HepG2 (cell line): ENCODE measurements around the gene PSMB10.

Experiments
- PHF21A ChIP-seq: sonication (generic); formaldehyde crosslinking; IDR thresholded peaks from 2 replicates; pipeline ENCODE4 v1.5.0; 2020; ENCODE audit warnings: mild to moderate bottlenecking, missing genetic modification reagents
- POLR2A ChIP-seq, 2 experiments: IDR thresholded peaks; 2 replicates each; pipeline ENCODE4 v1.6.1; 2011; ENCODE audit warnings: low read depth in 2 of 2, low read length in 2 of 2, mild to moderate bottlenecking in 1 of 2, moderate library complexity in 1 of 2; ENCODE audit not compliant: insufficient read depth in 1 of 2
- TBX2 ChIP-seq: sonication (generic); formaldehyde crosslinking; IDR thresholded peaks from 2 replicates; pipeline ENCODE4 v1.5.0; 2020; ENCODE audit warnings: missing genetic modification reagents, mild to moderate bottlenecking, borderline replicate concordance
- ZFX ChIP-seq: sonication (generic); formaldehyde crosslinking; IDR thresholded peaks from 2 replicates; pipeline ENCODE4 v1.4.0; 2020; ENCODE audit warnings: mild to moderate bottlenecking, low read depth, missing genetic modification reagents, moderate library complexity
- TF ChIP-seq, protein P1 (sequence below), 2 experiments: fragments of 450-650 bp in 1 of 2; sonication (generic) in 1 of 2; formaldehyde crosslinking; IDR thresholded peaks; 2 replicates each; pipeline versions ENCODE4 v1.5.0 to v1.8.0; 2020 to 2022; ENCODE audit warnings: mild to moderate bottlenecking in 1 of 2, missing genetic modification reagents in 1 of 2

- TF ChIP-seq TBX2 (CRISPR knock-in tag): no peak
- TF ChIP-seq, protein P1, sequence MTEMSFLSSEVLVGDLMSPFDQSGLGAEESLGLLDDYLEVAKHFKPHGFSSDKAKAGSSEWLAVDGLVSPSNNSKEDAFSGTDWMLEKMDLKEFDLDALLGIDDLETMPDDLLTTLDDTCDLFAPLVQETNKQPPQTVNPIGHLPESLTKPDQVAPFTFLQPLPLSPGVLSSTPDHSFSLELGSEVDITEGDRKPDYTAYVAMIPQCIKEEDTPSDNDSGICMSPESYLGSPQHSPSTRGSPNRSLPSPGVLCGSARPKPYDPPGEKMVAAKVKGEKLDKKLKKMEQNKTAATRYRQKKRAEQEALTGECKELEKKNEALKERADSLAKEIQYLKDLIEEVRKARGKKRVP (CRISPR knock-in tag; IDR thresholded peaks at IDR 0.05): no peak
- no peak for TF ChIP-seq POLR2A (IDR thresholded peaks at IDR 0.05; ENCODE audit: insufficient read depth in 1 of 2, low read depth in 2 of 2, low read length in 2 of 2)
- no peak for TF ChIP-seq ZFX (CRISPR knock-in tag)
- no peak for TF ChIP-seq PHF21A (CRISPR knock-in tag)
These were observed 27.5 kb downstream of the PSMB10 start for GRCh38 chr16:67909056-67909742.
